ENCODE measurements around the gene SLFN12L. TPM values are rescaled to one million over a fixed set of nuclear protein-coding genes. Genes with fewer than 3 reads are reported as not detected.

SLFN12L gene
- total RNA-seq, 1 experiment from 2014 or later: not detected

- Histone ChIP-seq H2AFZ (ENCODE audit: low read length) (no peak within 1 kb of the TSS), H3K9ac (ENCODE audit: low read length) (no peak within 1 kb of the TSS), H3K4me3 (ENCODE audit: low read length) (no peak within 1 kb of the TSS), H3K79me2 (ENCODE audit: low read length) (no peaks in the 10 kb centered on the region), H3K36me3 (ENCODE audit: insufficient read depth, low read length) (no peaks in the 10 kb centered on the region), H3K4me1 (ENCODE audit: low read length) (no peaks in the 10 kb centered on the region), H3K4me2 (ENCODE audit: low read depth, low read length, poor library complexity, severe bottlenecking) (no peak within 1 kb of the TSS), H3K27me3 (ENCODE audit: low read length) (no peaks in the 10 kb centered on the region), H3K9me2 (replicated peaks; ENCODE audit: insufficient read depth, low read length) (no peaks in the 10 kb centered on the region), H3K9me3 (ENCODE audit: low read length) (no peaks in the 10 kb centered on the region), H4K20me1 (ENCODE audit: insufficient read depth, low read depth, low read length) (0 out of 2 replicates have a peak, but pooled peaks cover 3% of the 10 kb centered on the region), H3K27ac (ENCODE audit: low read length) (no peak within 1 kb of the TSS)
- no peak for DNase-seq
Observed at GRCh38 chr17:35432176-35433074, 105.1 kb downstream of the SLFN12L start, which contains the start of gene SLFN12. Gene SLFN12, minus strand, starts transcription at chr17:35432500. Its CDS starts 9,472 bp downstream, at chr17:35423028.

DNA sequence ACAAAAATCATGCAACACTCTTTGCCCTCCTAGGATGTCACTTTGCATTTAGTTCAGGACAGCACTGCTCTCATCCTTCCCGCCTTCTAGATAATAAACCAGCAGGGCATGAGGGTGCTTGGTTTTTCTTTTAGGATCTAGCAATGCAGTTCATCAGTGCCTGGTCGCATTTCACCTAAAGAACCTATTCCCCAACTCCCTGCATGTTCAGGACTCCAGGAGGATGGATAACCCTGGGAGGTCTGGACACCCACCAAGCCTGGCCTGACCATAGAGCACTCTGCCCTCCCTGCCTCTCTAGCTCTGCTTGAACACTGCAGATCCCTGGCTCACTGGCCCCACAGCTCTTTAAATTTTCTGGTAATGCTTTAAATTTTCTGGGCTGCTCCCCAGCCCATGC, 107.8 kb downstream of the SLFN12L start:
- H3K9ac ChIP-seq (ENCODE audit: low read length): no peak overlapping the region
- no peaks in the 10 kb centered on the region for H3K9me2 ChIP-seq (replicated peaks; ENCODE audit: insufficient read depth, low read length)
- H4K20me1 ChIP-seq (ENCODE audit: insufficient read depth, low read depth, low read length): no peaks in the 10 kb centered on the region
- no peaks in the 10 kb centered on the region for H3K9me3 ChIP-seq (ENCODE audit: low read length)
- no peak overlapping the region for H3K27ac ChIP-seq (ENCODE audit: low read length)
- H2AFZ ChIP-seq (ENCODE audit: low read length): no peak overlapping the region
- no peaks in the 10 kb centered on the region for H3K79me2 ChIP-seq (ENCODE audit: low read length)
- H3K4me1 ChIP-seq (ENCODE audit: low read length): no peaks in the 10 kb centered on the region
- no peak overlapping the region for H3K4me3 ChIP-seq (ENCODE audit: low read length)
- DNase-seq: no peak
- H3K27me3 ChIP-seq (ENCODE audit: low read length): no peaks in the 10 kb centered on the region
- H3K4me2 ChIP-seq (ENCODE audit: low read depth, low read length, poor library complexity, severe bottlenecking): no peak overlapping the region
- H3K36me3 ChIP-seq (ENCODE audit: insufficient read depth, low read length): no peaks in the 10 kb centered on the region

DNA sequence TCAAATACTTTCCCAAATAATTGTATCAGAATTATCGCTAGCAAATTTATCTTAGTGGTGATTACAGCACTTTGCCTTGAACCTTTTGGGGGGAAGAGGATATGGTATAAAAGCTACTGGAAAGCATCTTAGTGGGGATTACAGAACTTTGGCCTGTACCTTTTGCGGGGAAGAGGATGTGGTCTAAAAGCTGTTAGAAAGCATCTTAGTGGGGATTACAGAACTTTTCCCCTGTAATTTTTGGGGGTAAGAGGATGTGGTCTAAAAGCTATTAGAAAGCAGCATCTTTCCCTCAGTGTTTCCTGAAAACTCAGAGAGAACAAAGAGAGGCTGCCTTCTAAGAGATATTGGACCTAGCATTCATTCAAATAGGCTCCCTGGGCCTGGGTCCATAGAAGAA, 109.2 kb downstream of the SLFN12L start:
- H2AFZ ChIP-seq (ENCODE audit: low read length): no peak overlapping the region
- H4K20me1 ChIP-seq (ENCODE audit: insufficient read depth, low read depth, low read length): no peaks in the 10 kb centered on the region
- no peaks in the 10 kb centered on the region for H3K4me1 ChIP-seq (ENCODE audit: low read length)
- H3K9me3 ChIP-seq (ENCODE audit: low read length): no peaks in the 10 kb centered on the region
- H3K4me2 ChIP-seq (ENCODE audit: low read depth, low read length, poor library complexity, severe bottlenecking): no peak overlapping the region
- no peak overlapping the region for H3K27ac ChIP-seq (ENCODE audit: low read length)
- no peak overlapping the region for H3K9ac ChIP-seq (ENCODE audit: low read length)
- H3K27me3 ChIP-seq (ENCODE audit: low read length): no peaks in the 10 kb centered on the region
- H3K4me3 ChIP-seq (ENCODE audit: low read length): no peak overlapping the region
- H3K79me2 ChIP-seq (ENCODE audit: low read length): no peaks in the 10 kb centered on the region
- no peaks in the 10 kb centered on the region for H3K36me3 ChIP-seq (ENCODE audit: insufficient read depth, low read length)
- no peak for DNase-seq
- no peaks in the 10 kb centered on the region for H3K9me2 ChIP-seq (replicated peaks; ENCODE audit: insufficient read depth, low read length)

GRCh38 chr17:35423761-35424160, 113.7 kb downstream of the SLFN12L start:
- DNase-seq: no peak
- no peaks in the 10 kb centered on the region for H3K79me2 ChIP-seq (ENCODE audit: low read length)
- H3K9ac ChIP-seq (ENCODE audit: low read length): no peak overlapping the region
- no peaks in the 10 kb centered on the region for H3K36me3 ChIP-seq (ENCODE audit: insufficient read depth, low read length)
- no peak overlapping the region for H3K4me2 ChIP-seq (ENCODE audit: low read depth, low read length, poor library complexity, severe bottlenecking)
- H2AFZ ChIP-seq (ENCODE audit: low read length): no peak overlapping the region
- no peaks in the 10 kb centered on the region for H3K9me2 ChIP-seq (replicated peaks; ENCODE audit: insufficient read depth, low read length)
- no peaks in the 10 kb centered on the region for H4K20me1 ChIP-seq (ENCODE audit: insufficient read depth, low read depth, low read length)
- H3K27ac ChIP-seq (ENCODE audit: low read length): no peak overlapping the region
- no peaks in the 10 kb centered on the region for H3K27me3 ChIP-seq (ENCODE audit: low read length)
- H3K4me1 ChIP-seq (ENCODE audit: low read length): no peaks in the 10 kb centered on the region
- no peaks in the 10 kb centered on the region for H3K9me3 ChIP-seq (ENCODE audit: low read length)
- no peak overlapping the region for H3K4me3 ChIP-seq (ENCODE audit: low read length)

Small RNAs within 50 kb of the gene (small RNA-seq; reads per million reads assigned to genes)
- not detected for gene AC015911.1
- gene SNORD7: 129 reads per million, percentile 99 among the genes with 10 or more reads in this experiment

Other genes with a start within 250 kb of the SLFN12L start
- gene SLFN11, start 164.1 kb downstream of the SLFN12L start, total RNA-seq (2014; rRNA removed; shearing (Covaris generic); ENCODE audit: low replicate concordance): not detected in 2 replicates
- not detected in 2 replicates for gene SLFN12, start 105.2 kb downstream of the SLFN12L start, total RNA-seq (2014; rRNA removed; shearing (Covaris generic); ENCODE audit: low replicate concordance)
- gene SLFN13, start 88.9 kb downstream of the SLFN12L start, total RNA-seq (2014; rRNA removed; shearing (Covaris generic); ENCODE audit: low replicate concordance): 0.07 and 0.30 TPM in 2 replicates
- gene SLFN14, start 23.1 kb upstream of the SLFN12L start, total RNA-seq (2014; rRNA removed; shearing (Covaris generic); ENCODE audit: low replicate concordance): 0.11 TPM in 1 of 2 replicates, not detected in the other
- gene PEX12, start 40.9 kb upstream of the SLFN12L start, total RNA-seq (2014; rRNA removed; shearing (Covaris generic); ENCODE audit: low replicate concordance): 5.0 and 5.4 TPM in 2 replicates
- 53.4 and 82.7 TPM in 2 replicates for gene AP2B1, start 49.6 kb upstream of the SLFN12L start, total RNA-seq (2014; rRNA removed; shearing (Covaris generic); ENCODE audit: low replicate concordance)
- gene RASL10B, start 194.0 kb upstream of the SLFN12L start, total RNA-seq (2014; rRNA removed; shearing (Covaris generic); ENCODE audit: low replicate concordance): not detected in 2 replicates
- 0.07 TPM in 1 of 2 replicates, not detected in the other for gene GAS2L2, start 215.6 kb upstream of the SLFN12L start, total RNA-seq (2014; rRNA removed; shearing (Covaris generic); ENCODE audit: low replicate concordance)
- not detected in 2 replicates for gene C17orf50, start 223.2 kb upstream of the SLFN12L start, total RNA-seq (2014; rRNA removed; shearing (Covaris generic); ENCODE audit: low replicate concordance)